Small intestine (tissue), 7 donors: Measurements from ENCODE around the gene PRRT2. TPM values are rescaled to one million over a fixed set of nuclear protein-coding genes. Genes with fewer than 3 reads are reported as not detected.

ENCODE experiments used
- DNase-seq, 2 donors: peaks; one replicate each; pipeline versions ENCODE4 v3.0.0 to v3.0.0-alpha.2; 2013
- FAIRE-seq: peaks from 2 replicates; lab custom pipeline; 2012; peaks lifted over from hg19 to GRCh38; lab: Jason Lieb, UNC
- H3K27ac ChIP-seq, 3 donors: one replicate each; pipeline ENCODE4 v1.5.1; 2013; ENCODE audit warnings: low read length in 2 of 3, mild to moderate bottlenecking in 2 of 3, control low read depth in 1 of 3, inconsistent platforms in 1 of 3, low read depth in 1 of 3, moderate library complexity in 1 of 3
- H3K27me3 ChIP-seq, 3 donors: one replicate each; pipeline ENCODE4 v1.6.1; 2013; ENCODE audit warnings: low read length in 3 of 3, inconsistent platforms in 1 of 3; ENCODE audit not compliant: control insufficient read depth in 3 of 3, insufficient read depth in 3 of 3
- H3K36me3 ChIP-seq, 3 donors: one replicate each; pipeline ENCODE4 v1.6.1; 2013; ENCODE audit warnings: low read length in 3 of 3, inconsistent platforms in 1 of 3, low read depth in 1 of 3, mild to moderate bottlenecking in 1 of 3, moderate library complexity in 1 of 3; ENCODE audit not compliant: control insufficient read depth in 3 of 3, insufficient read depth in 2 of 3
- H3K4me1 ChIP-seq, 3 donors: one replicate each; pipeline ENCODE4 v1.6.1; 2013; ENCODE audit warnings: low read length in 2 of 3, inconsistent platforms in 1 of 3, low read depth in 1 of 3, mild to moderate bottlenecking in 1 of 3, moderate library complexity in 1 of 3; ENCODE audit not compliant: control insufficient read depth in 3 of 3, insufficient read depth in 2 of 3
- H3K4me3 ChIP-seq, 3 donors: one replicate each; pipeline ENCODE4 v1.5.1; 2013; ENCODE audit warnings: low read length in 3 of 3, control low read depth in 1 of 3, inconsistent platforms in 1 of 3, low read depth in 1 of 3, mild to moderate bottlenecking in 1 of 3, moderate library complexity in 1 of 3
- H3K9me3 ChIP-seq, 2 donors: one replicate each; pipeline ENCODE4 v1.6.1; 2013; ENCODE audit warnings: low read depth in 1 of 2, low read length in 1 of 2; ENCODE audit not compliant: control insufficient read depth in 2 of 2, insufficient read depth in 1 of 2
- WGBS, 3 donors: extraction: QIAGEN DNeasy Blood & Tissue Kit; methylation state at CpG; one replicate each; pipeline ENCODE4 v1.1.7; 2013; 5-methylcytosine and 5-hydroxymethylcytosine counted together
- polyA plus RNA-seq, 4 donors: library from polyadenylated mRNA; stranded (reverse) in 3 of 4; unstranded in 1 of 4; fragments of 200-250 nt in 3 of 4; fragments of 120-200 nt in 1 of 4; gene quantifications; one replicate each; pipeline versions ENCODE4 v1.2.1 to v1.2.3, GENCODE V29; 2013
- donor health status: healthy with polysubstance abuse.
- donor health status: control.
- donor health status: control.
- donor health status: Bipolar disorder and iron deficiency.
- donor health status: healthy.

The PRRT2 gene
- polyA plus RNA-seq, 4 donors = 0.27 to 6.3 (median 2.7) TPM; not detected in 1

GRCh38 chr16:29807426-29808218, 4.4 kb upstream of the PRRT2 start:
- Histone ChIP-seq H3K27me3 (peaks cover 0 to 6% (median 0%) of the 10 kb centered on the region in 3 donors), H3K4me1 (peaks cover 7 to 51% (median 18%) of the 10 kb centered on the region in 3 donors), H3K4me3 (peak overlapping the region; percentile 44 to 97 (median 84)), H3K36me3 (peaks cover 0 to 47% (median 0%) of the 10 kb centered on the region in 3 donors), H3K27ac (peak overlapping the region; percentile 77 to 91 (median 88)), H3K9me3 (no peaks in the 10 kb centered on the region)
- peak; percentile 89 to 93 for DNase-seq
- 0 to 2% (median 1%) methylated on average over 62 to 69 of the region's 69 CpGs for WGBS, 3 donors
- no peak for FAIRE-seq

GRCh38 chr16:29808219-29808900, 3.6 kb upstream of the PRRT2 start:
- H3K4me1 ChIP-seq = peaks cover 7 to 53% (median 18%) of the 10 kb centered on the region in 3 donors
- FAIRE-seq = no peak

GRCh38 chr16:29809031-29809747, 2.8 kb upstream of the PRRT2 start:
- DNase-seq = no peak

More at GRCh38 chr16:29808219-29808900, 3.6 kb upstream of the PRRT2 start:
- Histone ChIP-seq H3K27ac (peak overlapping the region; percentile 77 to 91 (median 88)), H3K36me3 (peaks cover 0 to 42% (median 0%) of the 10 kb centered on the region in 3 donors), H3K4me3 (peak overlapping the region; percentile 21 to 97 (median 44)), H3K9me3 (no peaks in the 10 kb centered on the region), H3K27me3 (peaks cover 0 to 13% (median 0%) of the 10 kb centered on the region in 3 donors)
- 32 to 48% (median 44%) methylated on average over 25 of the region's 25 CpGs for WGBS, 3 donors
- DNase-seq = no peak

GRCh38 chr16:29809850-29810698, 1.9 kb upstream of the PRRT2 start:
- peaks cover 7 to 54% (median 18%) of the 10 kb centered on the region in 3 donors for H3K4me1 ChIP-seq
- H3K36me3 ChIP-seq = peaks cover 0 to 35% (median 0%) of the 10 kb centered on the region in 3 donors
- FAIRE-seq (no peak), DNase-seq (no peak)
- H3K4me3 ChIP-seq = peak overlapping the region in 1 of 3 donors; percentile 29
- peak overlapping the region in 2 of 3 donors; percentile 55 to 75 for H3K27ac ChIP-seq
- 56 to 63% (median 60%) methylated on average over 21 to 23 of the region's 23 CpGs for WGBS, 3 donors
- no peaks in the 10 kb centered on the region for H3K9me3 ChIP-seq
- H3K27me3 ChIP-seq = peaks cover 0 to 21% (median 0%) of the 10 kb centered on the region in 3 donors

More at GRCh38 chr16:29809031-29809747, 2.8 kb upstream of the PRRT2 start:
- Histone ChIP-seq H3K27ac (peak overlapping the region; percentile 12 to 77 (median 12)), H3K4me1 (peaks cover 7 to 53% (median 18%) of the 10 kb centered on the region in 3 donors), H3K4me3 (peak overlapping the region in 1 of 3 donors; percentile 29), H3K9me3 (no peaks in the 10 kb centered on the region), H3K36me3 (peaks cover 0 to 35% (median 0%) of the 10 kb centered on the region in 3 donors), H3K27me3 (peaks cover 0 to 20% (median 0%) of the 10 kb centered on the region in 3 donors)
- WGBS, 3 donors = 62 to 78% (median 77%) methylated on average over 30 to 31 of the region's 31 CpGs
- no peak for FAIRE-seq

- H3K4me3 ChIP-seq = no peak overlapping the region
- peaks cover 0 to 35% (median 0%) of the 10 kb centered on the region in 3 donors for H3K36me3 ChIP-seq
- DNase-seq = no peak
- no peaks in the 10 kb centered on the region for H3K9me3 ChIP-seq
- H3K4me1 ChIP-seq = peaks cover 7 to 57% (median 18%) of the 10 kb centered on the region in 3 donors
- WGBS, 3 donors = 28 to 33% (median 29%) methylated on average over 9 of the region's 9 CpGs
- peaks cover 0 to 21% (median 0%) of the 10 kb centered on the region in 3 donors for H3K27me3 ChIP-seq
- FAIRE-seq = no peak
- H3K27ac ChIP-seq = peak overlapping the region in 2 of 3 donors; percentile 55 to 75
These were observed 1.3 kb upstream of the PRRT2 start for GRCh38 chr16:29810699-29811169.

- Histone ChIP-seq H3K36me3 (peaks cover 0 to 35% (median 0%) of the 10 kb centered on the region in 3 donors), H3K27me3 (peaks cover 0 to 21% (median 0%) of the 10 kb centered on the region in 3 donors), H3K27ac (peak overlapping the region; percentile 47 to 79 (median 75)), H3K4me3 (peak overlapping the region; percentile 4 to 63 (median 54)), H3K9me3 (no peaks in the 10 kb centered on the region), H3K4me1 (peaks cover 7 to 57% (median 18%) of the 10 kb centered on the region in 3 donors)
- 0 to 1% (median 1%) methylated on average over 29 to 31 of the region's 31 CpGs for WGBS, 3 donors
- DNase-seq (peak; percentile 95), FAIRE-seq (no peak)
These were observed 660 bp upstream of the PRRT2 start for GRCh38 chr16:29811170-29811895.
